HEK293 (cell line): ENCODE data around the gene DAPP1.

Experiments
- CTCF ChIA-PET: fragments of 350-600 bp; formaldehyde crosslinking; extraction: SDS; loops from one replicate; lab custom pipeline; 2021; ENCODE audit warnings: antibody characterized with exemption; lab: Yijun Ruan, JAX
- POLR2A ChIA-PET: fragments of 300-600 bp; formaldehyde crosslinking; extraction: SDS; loops from one replicate; lab custom pipeline; 2020; ENCODE audit warnings: antibody characterized with exemption, inconsistent platforms; lab: Yijun Ruan, JAX
- H3K27ac ChIP-seq: fragments of 200-500 bp; sonication (Bioruptor generic); 2 replicates; pipeline ENCODE4 v1.5.1; 2014; ENCODE audit warnings: low read depth, low read length, control low read depth, inconsistent platforms; ENCODE audit errors: extremely low read depth
- H3K36me3 ChIP-seq, 2 experiments: fragments of 200-500 bp in 1 of 2; sonication (Bioruptor generic) in 1 of 2; 1 replicate in 1 of 2; 2 replicates in 1 of 2; pipeline ENCODE4 v1.5.1; 2014 to 2017; ENCODE audit warnings: inconsistent platforms in 2 of 2, low read length in 2 of 2; ENCODE audit not compliant: control insufficient read depth in 2 of 2, insufficient read depth in 1 of 2
- H3K4me1 ChIP-seq: fragments of 200-500 bp; sonication (Bioruptor generic); 2 replicates; pipeline ENCODE4 v1.5.1; 2014; ENCODE audit warnings: mild to moderate bottlenecking, low read length, inconsistent platforms; ENCODE audit not compliant: control insufficient read depth, insufficient read depth
- H3K4me3 ChIP-seq: 2 replicates; pipeline ENCODE4 v1.5.1; 2011; ENCODE audit warnings: low read depth, mild to moderate bottlenecking, control low read depth, low read length, moderate library complexity
- H3K9me3 ChIP-seq: fragments of 200-500 bp; sonication (Bioruptor generic); 2 replicates; pipeline ENCODE4 v1.5.1; 2014; ENCODE audit warnings: low read depth, low read length, inconsistent platforms; ENCODE audit not compliant: control insufficient read depth, insufficient read depth
- BCL11B ChIP-seq: fragments of 450-650 bp; formaldehyde crosslinking; IDR thresholded peaks from 2 replicates; pipeline ENCODE4 v1.5.1; 2016; ENCODE audit warnings: low read depth, missing biosample characterization, missing genetic modification characterization
- HOXD13 ChIP-seq: sonication (generic); formaldehyde crosslinking; IDR thresholded peaks from 2 replicates; pipeline ENCODE4 v1.8.0; 2022; ENCODE audit warnings: missing genetic modification reagents, borderline replicate concordance
- KLF1 ChIP-seq: fragments of 450-650 bp; formaldehyde crosslinking; IDR thresholded peaks from 2 replicates; pipeline ENCODE4 v1.5.1; 2016; ENCODE audit warnings: missing biosample characterization, missing genetic modification characterization
- KLF8 ChIP-seq: fragments of 450-650 bp; formaldehyde crosslinking; IDR thresholded peaks from 2 replicates; pipeline ENCODE4 v1.5.1; 2016; ENCODE audit warnings: missing biosample characterization, missing genetic modification characterization
- SP2 ChIP-seq: fragments of 450-650 bp; formaldehyde crosslinking; IDR thresholded peaks from 2 replicates; pipeline ENCODE4 v1.5.1; 2016; ENCODE audit warnings: missing biosample characterization, missing genetic modification characterization
- SP3 ChIP-seq: fragments of 450-650 bp; formaldehyde crosslinking; IDR thresholded peaks from 2 replicates; pipeline ENCODE4 v1.5.1; 2016; ENCODE audit warnings: missing biosample characterization, missing genetic modification characterization
- ZBTB17 ChIP-seq: fragments of 450-650 bp; formaldehyde crosslinking; IDR thresholded peaks from 2 replicates; pipeline ENCODE4 v1.5.1; 2016; ENCODE audit warnings: missing biosample characterization, missing genetic modification characterization
- ZFHX2 ChIP-seq: fragments of 450-650 bp; formaldehyde crosslinking; conservative IDR thresholded peaks from 2 replicates; pipeline ENCODE4 v1.5.1; 2016; ENCODE audit warnings: missing biosample characterization, missing genetic modification characterization
- ZNF146 ChIP-seq: fragments of 450-650 bp; formaldehyde crosslinking; IDR thresholded peaks from 2 replicates; pipeline ENCODE4 v1.5.1; 2016; ENCODE audit warnings: missing biosample characterization, missing genetic modification characterization
- ZNF2 ChIP-seq: fragments of 450-650 bp; formaldehyde crosslinking; IDR thresholded peaks from 2 replicates; pipeline ENCODE4 v1.5.1; 2016; ENCODE audit warnings: missing biosample characterization, missing genetic modification characterization
- ZNF223 ChIP-seq: fragments of 450-650 bp; formaldehyde crosslinking; IDR thresholded peaks from 2 replicates; pipeline ENCODE4 v1.5.1; 2016; ENCODE audit warnings: missing biosample characterization, missing genetic modification characterization
- ZNF274 ChIP-seq, 2 experiments: fragments of 200-500 bp in 1 of 2; fragments of 450-650 bp in 1 of 2; sonication (Bioruptor generic) in 1 of 2; formaldehyde crosslinking in 1 of 2; IDR thresholded peaks; 2 replicates each; pipeline versions ENCODE4 v1.5.1 to v1.6.1; 2014 to 2016; ENCODE audit warnings: borderline replicate concordance in 1 of 2, inconsistent platforms in 1 of 2, low read length in 1 of 2, missing biosample characterization in 1 of 2, missing genetic modification characterization in 1 of 2
- ZNF366 ChIP-seq: fragments of 450-650 bp; formaldehyde crosslinking; conservative IDR thresholded peaks from 2 replicates; pipeline ENCODE4 v1.5.1; 2016; ENCODE audit warnings: missing biosample characterization, missing genetic modification characterization
- ZNF426 ChIP-seq: fragments of 450-650 bp; formaldehyde crosslinking; IDR thresholded peaks from 2 replicates; pipeline ENCODE4 v1.5.1; 2017; ENCODE audit warnings: missing biosample characterization, missing genetic modification characterization, mild to moderate bottlenecking, inconsistent platforms, moderate library complexity
- ZNF48 ChIP-seq: fragments of 450-650 bp; formaldehyde crosslinking; IDR thresholded peaks from 2 replicates; pipeline ENCODE4 v1.5.1; 2016; ENCODE audit warnings: missing biosample characterization, missing genetic modification characterization
- ZNF501 ChIP-seq: fragments of 450-650 bp; formaldehyde crosslinking; IDR thresholded peaks from 2 replicates; pipeline ENCODE4 v1.5.1; 2016; ENCODE audit warnings: missing biosample characterization, missing genetic modification characterization
- ZNF510 ChIP-seq: fragments of 450-650 bp; formaldehyde crosslinking; IDR thresholded peaks from 2 replicates; pipeline ENCODE4 v1.5.1; 2018; ENCODE audit warnings: mild to moderate bottlenecking, missing genetic modification characterization, missing biosample characterization; ENCODE audit not compliant: insufficient replicate concordance
- ZNF529 ChIP-seq: fragments of 450-650 bp; formaldehyde crosslinking; IDR thresholded peaks from 2 replicates; pipeline ENCODE4 v1.5.1; 2017; ENCODE audit warnings: missing genetic modification characterization, missing biosample characterization; ENCODE audit not compliant: insufficient replicate concordance
- ZNF654 ChIP-seq: fragments of 450-650 bp; formaldehyde crosslinking; IDR thresholded peaks from 2 replicates; pipeline ENCODE4 v1.5.1; 2016; ENCODE audit warnings: low read depth, missing biosample characterization, missing genetic modification characterization
- ZNF747 ChIP-seq: fragments of 450-650 bp; formaldehyde crosslinking; IDR thresholded peaks from 2 replicates; pipeline ENCODE4 v1.5.1; 2016; ENCODE audit warnings: missing biosample characterization, missing genetic modification characterization
- ZNF791 ChIP-seq: fragments of 450-650 bp; formaldehyde crosslinking; IDR thresholded peaks from 2 replicates; pipeline ENCODE4 v1.5.1; 2016; ENCODE audit warnings: missing biosample characterization, missing genetic modification characterization
- ZNF792 ChIP-seq: fragments of 450-650 bp; formaldehyde crosslinking; IDR thresholded peaks from 2 replicates; pipeline ENCODE4 v1.5.1; 2016; ENCODE audit warnings: missing biosample characterization, missing genetic modification characterization
- ZNF843 ChIP-seq: fragments of 450-650 bp; formaldehyde crosslinking; IDR thresholded peaks from 2 replicates; pipeline ENCODE4 v1.5.1; 2016; ENCODE audit warnings: missing biosample characterization, missing genetic modification characterization
- ZSCAN23 ChIP-seq: fragments of 450-650 bp; formaldehyde crosslinking; IDR thresholded peaks from 2 replicates; pipeline ENCODE4 v1.5.1; 2016; ENCODE audit warnings: missing biosample characterization, missing genetic modification characterization
- ZSCAN4 ChIP-seq: fragments of 450-650 bp; formaldehyde crosslinking; IDR thresholded peaks from 2 replicates; pipeline ENCODE4 v1.5.1; 2017; ENCODE audit warnings: missing biosample characterization, missing genetic modification characterization
- TF ChIP-seq, protein P1 (sequence below): fragments of 450-650 bp; formaldehyde crosslinking; IDR thresholded peaks from 2 replicates; pipeline ENCODE4 v1.5.1; 2016; ENCODE audit warnings: missing biosample characterization, missing genetic modification characterization
- TF ChIP-seq, protein P2 (sequence below): fragments of 450-650 bp; formaldehyde crosslinking; IDR thresholded peaks from 2 replicates; pipeline ENCODE4 v1.5.1; 2016; ENCODE audit warnings: missing biosample characterization, missing genetic modification characterization
- TF ChIP-seq, protein P3 (sequence below): fragments of 450-650 bp; formaldehyde crosslinking; IDR thresholded peaks from 2 replicates; pipeline ENCODE4 v1.5.1; 2016; ENCODE audit warnings: missing biosample characterization, missing genetic modification characterization
- TF ChIP-seq, protein P4 (sequence below): fragments of 450-650 bp; formaldehyde crosslinking; IDR thresholded peaks from 2 replicates; pipeline ENCODE4 v1.5.1; 2016; ENCODE audit warnings: missing biosample characterization, missing genetic modification characterization

DAPP1 gene

GRCh38 chr4:99808260-99808857 lies 8.3 kb upstream of the DAPP1 start:
- H3K4me3 ChIP-seq: no peak overlapping the region
- ChIA-PET CTCF (interaction anchor here (0.6 to 2.2 kb wide), 26 partner anchors 9 to 617 kb away, joined by 3 to 15 read pairs (median 4); partner anchors contain the start of genes C4orf17, DAPP1, MTTP and TRMT10A), POLR2A (interaction anchor here (1.0 kb wide), 1 partner anchor 245 kb away, joined by 8 read pairs; the partner anchor contains the start of gene TRMT10A)
- TF ChIP-seq ZNF2 (no peak), ZNF654 (peak; percentile 87), HOXD13 (no peak), KLF8 (no peak), SP2 (no peak), ZBTB17 (tag by site-specific recombination) (no peak), ZNF747 (tag by site-specific recombination) (no peak), ZNF426 (tag by site-specific recombination) (no peak), ZNF843 (tag by site-specific recombination) (no peak), ZSCAN4 (tag by site-specific recombination) (no peak), ZNF146 (tag by site-specific recombination) (no peak), ZNF792 (no peak), ZNF529 (tag by site-specific recombination) (no peak)
- TF ChIP-seq, protein P1, sequence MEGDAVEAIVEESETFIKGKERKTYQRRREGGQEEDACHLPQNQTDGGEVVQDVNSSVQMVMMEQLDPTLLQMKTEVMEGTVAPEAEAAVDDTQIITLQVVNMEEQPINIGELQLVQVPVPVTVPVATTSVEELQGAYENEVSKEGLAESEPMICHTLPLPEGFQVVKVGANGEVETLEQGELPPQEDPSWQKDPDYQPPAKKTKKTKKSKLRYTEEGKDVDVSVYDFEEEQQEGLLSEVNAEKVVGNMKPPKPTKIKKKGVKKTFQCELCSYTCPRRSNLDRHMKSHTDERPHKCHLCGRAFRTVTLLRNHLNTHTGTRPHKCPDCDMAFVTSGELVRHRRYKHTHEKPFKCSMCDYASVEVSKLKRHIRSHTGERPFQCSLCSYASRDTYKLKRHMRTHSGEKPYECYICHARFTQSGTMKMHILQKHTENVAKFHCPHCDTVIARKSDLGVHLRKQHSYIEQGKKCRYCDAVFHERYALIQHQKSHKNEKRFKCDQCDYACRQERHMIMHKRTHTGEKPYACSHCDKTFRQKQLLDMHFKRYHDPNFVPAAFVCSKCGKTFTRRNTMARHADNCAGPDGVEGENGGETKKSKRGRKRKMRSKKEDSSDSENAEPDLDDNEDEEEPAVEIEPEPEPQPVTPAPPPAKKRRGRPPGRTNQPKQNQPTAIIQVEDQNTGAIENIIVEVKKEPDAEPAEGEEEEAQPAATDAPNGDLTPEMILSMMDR (tag by site-specific recombination): peak; percentile 57; the same call in 1 of the 2 replicates
- TF ChIP-seq, protein P2, sequence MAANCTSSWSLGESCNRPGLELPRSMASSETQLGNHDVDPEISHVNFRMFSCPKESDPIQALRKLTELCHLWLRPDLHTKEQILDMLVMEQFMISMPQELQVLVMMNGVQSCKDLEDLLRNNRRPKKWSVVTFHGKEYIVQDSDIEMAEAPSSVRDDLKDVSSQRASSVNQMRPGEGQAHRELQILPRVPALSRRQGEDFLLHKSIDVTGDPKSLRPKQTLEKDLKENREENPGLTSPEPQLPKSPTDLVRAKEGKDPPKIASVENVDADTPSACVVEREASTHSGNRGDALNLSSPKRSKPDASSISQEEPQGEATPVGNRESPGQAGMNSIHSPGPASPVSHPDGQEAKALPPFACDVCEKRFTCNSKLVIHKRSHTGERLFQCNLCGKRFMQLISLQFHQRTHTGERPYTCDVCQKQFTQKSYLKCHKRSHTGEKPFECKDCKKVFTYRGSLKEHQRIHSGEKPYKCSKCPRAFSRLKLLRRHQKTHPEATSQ (tag by site-specific recombination): no peak
- H3K4me1 ChIP-seq: no peaks in the 10 kb centered on the region
- no peak overlapping the region for H3K27ac ChIP-seq
- no peaks in the 10 kb centered on the region for H3K9me3 ChIP-seq
- H3K36me3 ChIP-seq: no peaks in the 10 kb centered on the region

DNA sequence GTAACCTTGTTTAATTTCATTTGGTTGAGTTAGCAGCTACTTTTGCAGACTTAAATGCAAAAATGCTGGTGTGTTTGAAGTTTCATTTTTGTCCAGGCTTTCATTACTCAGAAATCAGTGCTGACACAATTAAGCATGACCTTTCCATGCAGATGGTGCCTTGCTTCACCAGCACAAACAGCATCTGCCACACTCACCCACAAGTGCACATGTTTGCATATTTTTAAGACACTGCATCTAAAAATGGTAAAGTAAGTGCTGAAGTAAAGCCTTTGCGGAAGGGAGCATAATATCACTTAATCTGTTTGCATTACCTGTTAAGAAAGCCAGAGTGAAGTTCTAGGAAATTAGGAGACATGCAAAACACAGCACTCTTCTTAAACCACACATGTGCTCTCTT lies 7.3 kb upstream of the DAPP1 start:
- TF ChIP-seq ZNF366 (tag by site-specific recombination) (no peak), ZNF274 (IDR thresholded peaks at IDR 0.05; ENCODE audit: low read length) (no peak), ZNF274 (tag by site-specific recombination; IDR thresholded peaks at IDR 0.05; ENCODE audit: borderline replicate concordance) (no peak), BCL11B (tag by site-specific recombination) (no peak), ZNF501 (tag by site-specific recombination) (no peak), KLF1 (tag by site-specific recombination) (no peak), ZNF48 (no peak), KLF8 (no peak), ZNF223 (tag by site-specific recombination) (no peak), ZSCAN23 (no peak), ZFHX2 (no peak), SP3 (no peak), ZNF510 (tag by site-specific recombination) (no peak), ZNF791 (tag by site-specific recombination) (no peak)
- TF ChIP-seq, protein P3, sequence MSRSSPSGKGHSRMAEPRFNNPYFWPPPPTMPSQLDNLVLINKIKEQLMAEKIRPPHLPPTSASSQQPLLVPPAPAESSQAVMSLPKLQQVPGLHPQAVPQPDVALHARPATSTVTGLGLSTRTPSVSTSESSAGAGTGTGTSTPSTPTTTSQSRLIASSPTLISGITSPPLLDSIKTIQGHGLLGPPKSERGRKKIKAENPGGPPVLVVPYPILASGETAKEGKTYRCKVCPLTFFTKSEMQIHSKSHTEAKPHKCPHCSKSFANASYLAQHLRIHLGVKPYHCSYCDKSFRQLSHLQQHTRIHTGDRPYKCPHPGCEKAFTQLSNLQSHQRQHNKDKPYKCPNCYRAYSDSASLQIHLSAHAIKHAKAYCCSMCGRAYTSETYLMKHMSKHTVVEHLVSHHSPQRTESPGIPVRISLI (tag by site-specific recombination): no peak
- TF ChIP-seq, protein P4, sequence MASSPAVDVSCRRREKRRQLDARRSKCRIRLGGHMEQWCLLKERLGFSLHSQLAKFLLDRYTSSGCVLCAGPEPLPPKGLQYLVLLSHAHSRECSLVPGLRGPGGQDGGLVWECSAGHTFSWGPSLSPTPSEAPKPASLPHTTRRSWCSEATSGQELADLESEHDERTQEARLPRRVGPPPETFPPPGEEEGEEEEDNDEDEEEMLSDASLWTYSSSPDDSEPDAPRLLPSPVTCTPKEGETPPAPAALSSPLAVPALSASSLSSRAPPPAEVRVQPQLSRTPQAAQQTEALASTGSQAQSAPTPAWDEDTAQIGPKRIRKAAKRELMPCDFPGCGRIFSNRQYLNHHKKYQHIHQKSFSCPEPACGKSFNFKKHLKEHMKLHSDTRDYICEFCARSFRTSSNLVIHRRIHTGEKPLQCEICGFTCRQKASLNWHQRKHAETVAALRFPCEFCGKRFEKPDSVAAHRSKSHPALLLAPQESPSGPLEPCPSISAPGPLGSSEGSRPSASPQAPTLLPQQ (tag by site-specific recombination): no peak
- TF ChIP-seq, all 188 proteins: peak for 0
- no peak overlapping the region for H3K4me3 ChIP-seq
- H3K9me3 ChIP-seq: no peaks in the 10 kb centered on the region
- ChIA-PET POLR2A (no interaction called here), CTCF (interaction anchor here (0.8 to 2.2 kb wide), 7 partner anchors 82 to 406 kb away, joined by 3 to 15 read pairs (median 4); no protein-coding TSS in a partner anchor)
- no peaks in the 10 kb centered on the region for H3K4me1 ChIP-seq
- no peaks in the 10 kb centered on the region for H3K36me3 ChIP-seq
- H3K27ac ChIP-seq: no peak overlapping the region
